Left colon (tissue), 2 donors: ENCODE measurements around the gene GRIA4. TPM values are rescaled to one million over a fixed set of nuclear protein-coding genes. Genes with fewer than 3 reads are reported as not detected.
A peak's percentile ranks its signal among the peaks of the same experiment; 100 is the strongest.

Source experiments
- ATAC-seq: fragments of 200-7000 bp; cut with Tn5 transposase; one replicate; pipeline ENCODE4 v1.9.1; 2020; ENCODE audit warnings: mild to moderate bottlenecking, moderate library complexity
- DNase-seq, 2 donors: peaks; one replicate each; pipeline ENCODE4 v3.0.0-alpha.2; 2020
- intact Hi-C, 2 donors: fragments of 100-400 bp; cut with DNase I in 1 of 2; cut with micrococcal nuclease in 1 of 2; formaldehyde crosslinking; loops; one replicate each; pipeline versions ENCODE4 v1.11.2 to v1.14.0; 2022; cut with DNase I, micrococcal nuclease
- total RNA-seq, 2 donors: library from RNA; stranded (reverse); fragmentation: NEBNext Ultra II Directional; extraction: Animal tissue kit (Norgen Biotek cat#: 25700); gene quantifications; one replicate each; pipeline ENCODE4 v1.2.1, GENCODE V29; 2021
- donor health status: DM: no; HTN: no; CAD: no.
- donor health status: DM: yes; HTN: yes; CAD: no.

Gene GRIA4
- total RNA-seq, 2 donors from 2014 or later = 0.89 to 2.5 TPM

GRCh38 chr11:105705786-105706530 is 96.1 kb downstream of the GRIA4 start:
- intact Hi-C loops = no loop called here
- DNase-seq (no peak), ATAC-seq (no peak)

GRCh38 chr11:105713106-105713505 is 103.2 kb downstream of the GRIA4 start:
- DNase-seq = no peak
- intact Hi-C loops = no loop called here
- ATAC-seq = no peak

- no peak for DNase-seq
- intact Hi-C loops = no loop called here
- ATAC-seq = no peak
Observed at GRCh38 chr11:105713696-105714095, 103.8 kb downstream of the GRIA4 start.

- DNase-seq = no peak
- intact Hi-C loops = no loop called here
- ATAC-seq = no peak
Observed at GRCh38 chr11:105718641-105719040, 108.8 kb downstream of the GRIA4 start.

- DNase-seq (no peak), ATAC-seq (no peak)
- intact Hi-C loops = no loop called here
Observed at GRCh38 chr11:105719073-105719822, 109.4 kb downstream of the GRIA4 start.

GRCh38 chr11:105720096-105720495 is 110.2 kb downstream of the GRIA4 start:
- no peak for DNase-seq
- intact Hi-C loops = no loop called here
- no peak for ATAC-seq

GRCh38 chr11:105723269-105723668 is 113.4 kb downstream of the GRIA4 start:
- ATAC-seq (no peak), DNase-seq (no peak)
- intact Hi-C loops = no loop called here

- ATAC-seq = no peak
Observed at GRCh38 chr11:105732611-105733010, 122.7 kb downstream of the GRIA4 start.

GRCh38 chr11:105734426-105734825 is 124.6 kb downstream of the GRIA4 start:
- DNase-seq (no peak), ATAC-seq (peak; percentile 99)
- intact Hi-C loops = no loop called here

More at GRCh38 chr11:105732611-105733010, 122.7 kb downstream of the GRIA4 start:
- no peak for DNase-seq
- intact Hi-C loops = no loop called here

- intact Hi-C loops = no loop called here
- no peak for DNase-seq
Observed at GRCh38 chr11:105738251-105738650, 128.4 kb downstream of the GRIA4 start.

GRCh38 chr11:105738986-105739795 is 129.3 kb downstream of the GRIA4 start:
- DNase-seq (no peak), ATAC-seq (no peak)
- intact Hi-C loops = no loop called here

More at GRCh38 chr11:105738251-105738650, 128.4 kb downstream of the GRIA4 start:
- no peak for ATAC-seq

GRCh38 chr11:105740164-105740903 is 130.5 kb downstream of the GRIA4 start:
- ATAC-seq (no peak), DNase-seq (no peak)
- intact Hi-C loops = no loop called here

GRCh38 chr11:105741488-105742020 is 131.7 kb downstream of the GRIA4 start:
- DNase-seq (no peak), ATAC-seq (peak; percentile 94)
- intact Hi-C loops = no loop called here

- intact Hi-C loops = no loop called here
- ATAC-seq (no peak), DNase-seq (no peak)
Observed at GRCh38 chr11:105754260-105754659, 144.4 kb downstream of the GRIA4 start.

GRCh38 chr11:105754716-105755115 is 144.8 kb downstream of the GRIA4 start:
- intact Hi-C loops = no loop called here
- no peak for DNase-seq
- no peak for ATAC-seq

- intact Hi-C loops = no loop called here
- DNase-seq (no peak), ATAC-seq (no peak)
Observed at GRCh38 chr11:105757107-105757506, 147.2 kb downstream of the GRIA4 start.

- intact Hi-C loops = no loop called here
- DNase-seq = no peak
Observed at GRCh38 chr11:105763594-105763993, 153.7 kb downstream of the GRIA4 start.

GRCh38 chr11:105767931-105768330 is 158.1 kb downstream of the GRIA4 start:
- no peak for ATAC-seq
- no peak for DNase-seq
- intact Hi-C loops = no loop called here

More at GRCh38 chr11:105763594-105763993, 153.7 kb downstream of the GRIA4 start:
- ATAC-seq = no peak

GRCh38 chr11:105769627-105770026 is 159.8 kb downstream of the GRIA4 start:
- no peak for DNase-seq
- intact Hi-C loops = no loop called here
- ATAC-seq = no peak
